G401.6 (cell line): ENCODE data around the gene FAS.

Source experiments
- FAIRE-seq: peaks from 2 replicates; lab custom pipeline; 2012; peaks lifted over from hg19 to GRCh38; lab: Jason Lieb, UNC

Gene FAS

GRCh38 chr10:89037096-89037495 is 46.5 kb downstream of the FAS start:
- no peak for FAIRE-seq

GRCh38 chr10:89042562-89042961 is 52.0 kb downstream of the FAS start:
- FAIRE-seq: no peak

- FAIRE-seq: no peak
Observed at GRCh38 chr10:89043052-89043451, 52.5 kb downstream of the FAS start.

- no peak for FAIRE-seq
Observed at GRCh38 chr10:89047397-89047796, 56.8 kb downstream of the FAS start.

GRCh38 chr10:89051593-89051992 is 61.0 kb downstream of the FAS start:
- FAIRE-seq: no peak

- no peak for FAIRE-seq
Observed at GRCh38 chr10:89053555-89053954, 63.0 kb downstream of the FAS start.

GRCh38 chr10:89055159-89055558 is 64.6 kb downstream of the FAS start:
- FAIRE-seq: no peak

- no peak for FAIRE-seq
Observed at GRCh38 chr10:89062861-89063260, 72.3 kb downstream of the FAS start.

- FAIRE-seq: no peak
Observed at GRCh38 chr10:89063465-89063864, 72.9 kb downstream of the FAS start.

GRCh38 chr10:89064748-89065147 is 74.2 kb downstream of the FAS start:
- FAIRE-seq: no peak
